ENCODE results near the gene PARVA. TPM values are rescaled to one million over a fixed set of nuclear protein-coding genes. Genes with fewer than 3 reads are reported as not detected.

PARVA gene
- total RNA-seq, 2 donors from 2014 or later: 38.4 to 55.1 TPM

DNA sequence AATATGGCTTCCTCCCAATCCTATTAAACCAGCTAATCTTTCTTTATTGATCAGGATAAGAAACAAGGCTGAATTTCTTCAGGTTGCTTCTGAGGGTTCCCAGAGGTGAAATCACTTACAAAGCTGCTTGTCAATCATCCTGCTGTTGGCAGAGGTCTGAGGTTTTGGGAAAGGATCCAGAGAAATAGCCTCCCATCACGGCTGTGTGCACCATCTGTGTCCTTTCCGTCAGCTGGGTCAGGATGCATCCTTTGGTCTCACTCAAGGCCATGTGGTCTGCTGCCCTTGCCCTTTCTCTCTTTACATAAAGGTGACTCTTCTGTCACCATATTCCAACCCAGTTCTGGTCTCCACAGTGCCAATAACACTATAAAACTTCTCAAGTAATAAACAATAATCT, 183.5 kb downstream of the PARVA start:
- intact Hi-C loops (cut with DNase I): no loop called here

DNA sequence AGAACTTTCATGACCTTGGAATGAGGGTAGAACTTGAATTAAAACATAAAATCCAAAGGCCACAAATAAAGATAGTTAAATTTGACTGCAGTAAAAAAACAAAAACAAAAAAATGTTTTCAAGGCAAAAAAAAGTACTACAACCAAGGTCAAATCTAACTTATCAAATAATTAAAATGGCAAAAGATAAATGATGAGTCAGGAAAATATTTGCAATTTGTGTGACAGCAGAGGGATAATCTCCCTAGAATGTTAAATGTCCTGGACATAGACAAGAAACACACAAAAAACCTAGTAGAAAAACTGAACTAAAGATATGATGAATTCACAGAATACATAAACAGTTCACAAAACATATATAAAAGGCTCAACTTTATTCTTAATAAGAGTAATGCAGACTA, 186.6 kb downstream of the PARVA start:
- H3K36me3 ChIP-seq: no peaks in the 10 kb centered on the region
- H3K4me1 ChIP-seq (replicated peaks): no peaks in the 10 kb centered on the region
- no peak overlapping the region for H3K4me3 ChIP-seq
- no peak for DNase-seq (ENCODE audit: low spot score)
- H3K9me3 ChIP-seq: no peaks in the 10 kb centered on the region
- H3K27ac ChIP-seq: no peak overlapping the region
- no peak for TF ChIP-seq POLR2AphosphoS5 (IDR thresholded peaks at IDR 0.05)
- TF ChIP-seq POLR2A (IDR thresholded peaks at IDR 0.05): no peak
- TF ChIP-seq, protein P1, sequence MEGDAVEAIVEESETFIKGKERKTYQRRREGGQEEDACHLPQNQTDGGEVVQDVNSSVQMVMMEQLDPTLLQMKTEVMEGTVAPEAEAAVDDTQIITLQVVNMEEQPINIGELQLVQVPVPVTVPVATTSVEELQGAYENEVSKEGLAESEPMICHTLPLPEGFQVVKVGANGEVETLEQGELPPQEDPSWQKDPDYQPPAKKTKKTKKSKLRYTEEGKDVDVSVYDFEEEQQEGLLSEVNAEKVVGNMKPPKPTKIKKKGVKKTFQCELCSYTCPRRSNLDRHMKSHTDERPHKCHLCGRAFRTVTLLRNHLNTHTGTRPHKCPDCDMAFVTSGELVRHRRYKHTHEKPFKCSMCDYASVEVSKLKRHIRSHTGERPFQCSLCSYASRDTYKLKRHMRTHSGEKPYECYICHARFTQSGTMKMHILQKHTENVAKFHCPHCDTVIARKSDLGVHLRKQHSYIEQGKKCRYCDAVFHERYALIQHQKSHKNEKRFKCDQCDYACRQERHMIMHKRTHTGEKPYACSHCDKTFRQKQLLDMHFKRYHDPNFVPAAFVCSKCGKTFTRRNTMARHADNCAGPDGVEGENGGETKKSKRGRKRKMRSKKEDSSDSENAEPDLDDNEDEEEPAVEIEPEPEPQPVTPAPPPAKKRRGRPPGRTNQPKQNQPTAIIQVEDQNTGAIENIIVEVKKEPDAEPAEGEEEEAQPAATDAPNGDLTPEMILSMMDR (IDR thresholded peaks at IDR 0.05): no peak
- H3K27me3 ChIP-seq (replicated peaks; ENCODE audit: insufficient read depth): no peaks in the 10 kb centered on the region
- intact Hi-C loops (cut with DNase I): no loop called here

More for the DNA sequence above, 183.5 kb downstream of the PARVA start:
- H3K27ac ChIP-seq: no peak overlapping the region
- H3K36me3 ChIP-seq: no peaks in the 10 kb centered on the region
- no peaks in the 10 kb centered on the region for H3K4me1 ChIP-seq (replicated peaks)
- WGBS: 67% methylated on average over 2 of the region's 2 CpGs
- no peak overlapping the region for H3K4me3 ChIP-seq
- TF ChIP-seq POLR2A (IDR thresholded peaks at IDR 0.05) (no peak), POLR2AphosphoS5 (IDR thresholded peaks at IDR 0.05) (no peak)
- TF ChIP-seq, protein P1 (IDR thresholded peaks at IDR 0.05): no peak
- no peaks in the 10 kb centered on the region for H3K27me3 ChIP-seq (replicated peaks; ENCODE audit: insufficient read depth)
- no peak for DNase-seq (ENCODE audit: low spot score)
- no peaks in the 10 kb centered on the region for H3K9me3 ChIP-seq

DNA sequence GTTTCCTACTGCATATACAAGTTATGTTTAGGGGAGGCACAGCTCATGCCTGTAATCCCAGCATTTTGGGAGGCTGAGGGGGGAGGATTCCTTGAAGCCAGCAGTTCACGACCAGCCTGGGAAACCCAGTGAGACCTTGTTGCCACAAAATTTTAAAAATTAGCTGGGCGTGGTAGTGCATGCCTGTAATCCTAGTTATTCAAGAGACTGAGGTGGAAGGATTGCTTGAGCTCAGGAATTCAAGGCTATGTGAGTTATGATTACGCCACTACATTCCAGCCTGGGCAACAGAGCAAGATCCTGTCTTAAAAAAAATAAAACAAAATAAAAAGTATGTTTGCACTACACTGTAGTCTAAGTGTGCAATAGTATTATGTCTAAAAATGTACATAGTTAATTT, 188.0 kb downstream of the PARVA start:
- intact Hi-C loops (cut with DNase I): no loop called here
- no peaks in the 10 kb centered on the region for H3K27me3 ChIP-seq (replicated peaks; ENCODE audit: insufficient read depth)
- no peak overlapping the region for H3K27ac ChIP-seq
- no peaks in the 10 kb centered on the region for H3K4me1 ChIP-seq (replicated peaks)
- WGBS: 83% methylated on average over 3 of the region's 3 CpGs
- no peak for DNase-seq (ENCODE audit: low spot score)
- no peak overlapping the region for H3K4me3 ChIP-seq
- TF ChIP-seq POLR2A (IDR thresholded peaks at IDR 0.05) (no peak), POLR2AphosphoS5 (IDR thresholded peaks at IDR 0.05) (no peak)
- TF ChIP-seq, protein P1 (IDR thresholded peaks at IDR 0.05): no peak
- no peaks in the 10 kb centered on the region for H3K36me3 ChIP-seq
- H3K9me3 ChIP-seq: no peaks in the 10 kb centered on the region

DNA sequence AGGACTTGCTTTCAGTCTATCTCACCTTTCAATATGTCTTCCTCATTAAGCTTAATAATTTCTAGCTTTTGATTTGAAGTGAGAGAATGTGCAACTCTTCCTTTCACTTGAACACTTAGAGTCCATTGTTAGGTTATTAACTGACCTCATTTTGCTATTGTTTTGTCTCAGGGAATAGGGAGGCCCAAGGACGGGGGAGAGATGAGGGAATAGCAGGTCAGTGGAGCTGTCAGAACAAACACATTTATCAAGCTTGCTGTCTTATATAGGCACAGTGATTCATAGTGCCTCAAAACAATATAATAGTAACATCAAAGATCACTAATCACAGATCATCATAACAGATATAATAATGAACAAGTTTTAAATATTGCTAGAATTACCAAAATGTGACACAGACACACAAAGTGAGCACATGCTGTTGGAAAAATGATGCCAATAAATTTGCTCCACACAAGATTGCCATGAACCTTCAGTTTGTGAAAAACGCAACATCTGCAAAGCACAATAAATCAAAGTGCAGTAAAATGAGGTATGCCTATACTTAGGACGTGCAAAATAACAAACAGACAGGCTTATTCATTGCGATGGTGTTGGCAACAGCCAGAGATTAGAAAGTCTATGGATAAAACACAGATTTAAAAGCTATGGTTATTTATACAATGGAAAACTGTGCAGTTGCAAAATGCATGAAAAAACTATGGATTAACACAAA, 190.5 kb downstream of the PARVA start:
- Histone ChIP-seq H3K9me3 (no peaks in the 10 kb centered on the region), H3K4me3 (no peak overlapping the region), H3K27ac (no peak overlapping the region), H3K27me3 (replicated peaks; ENCODE audit: insufficient read depth) (no peaks in the 10 kb centered on the region), H3K36me3 (no peaks in the 10 kb centered on the region), H3K4me1 (replicated peaks) (no peaks in the 10 kb centered on the region)
- intact Hi-C loops (cut with DNase I): no loop called here
- TF ChIP-seq POLR2AphosphoS5 (IDR thresholded peaks at IDR 0.05): no peak
- TF ChIP-seq, protein P1 (IDR thresholded peaks at IDR 0.05): no peak
- TF ChIP-seq POLR2A (IDR thresholded peaks at IDR 0.05): no peak
- 40% methylated on average over 4 of the region's 4 CpGs for WGBS
- DNase-seq (ENCODE audit: low spot score): no peak
